ENCODE measurements around the gene MCM3AP. TPM values are rescaled to one million over a fixed set of nuclear protein-coding genes. Genes with fewer than 3 reads are reported as not detected.
A peak's percentile ranks its signal among the peaks of the same experiment; 100 is the strongest.

MCM3AP gene
- total and polyA plus RNA-seq, 9 of the 15 experiments (the other 6 are each of a cell fraction or from before 2014, with no cell fraction given), result 6.5 to 179 (median 69.6) TPM

DNA sequence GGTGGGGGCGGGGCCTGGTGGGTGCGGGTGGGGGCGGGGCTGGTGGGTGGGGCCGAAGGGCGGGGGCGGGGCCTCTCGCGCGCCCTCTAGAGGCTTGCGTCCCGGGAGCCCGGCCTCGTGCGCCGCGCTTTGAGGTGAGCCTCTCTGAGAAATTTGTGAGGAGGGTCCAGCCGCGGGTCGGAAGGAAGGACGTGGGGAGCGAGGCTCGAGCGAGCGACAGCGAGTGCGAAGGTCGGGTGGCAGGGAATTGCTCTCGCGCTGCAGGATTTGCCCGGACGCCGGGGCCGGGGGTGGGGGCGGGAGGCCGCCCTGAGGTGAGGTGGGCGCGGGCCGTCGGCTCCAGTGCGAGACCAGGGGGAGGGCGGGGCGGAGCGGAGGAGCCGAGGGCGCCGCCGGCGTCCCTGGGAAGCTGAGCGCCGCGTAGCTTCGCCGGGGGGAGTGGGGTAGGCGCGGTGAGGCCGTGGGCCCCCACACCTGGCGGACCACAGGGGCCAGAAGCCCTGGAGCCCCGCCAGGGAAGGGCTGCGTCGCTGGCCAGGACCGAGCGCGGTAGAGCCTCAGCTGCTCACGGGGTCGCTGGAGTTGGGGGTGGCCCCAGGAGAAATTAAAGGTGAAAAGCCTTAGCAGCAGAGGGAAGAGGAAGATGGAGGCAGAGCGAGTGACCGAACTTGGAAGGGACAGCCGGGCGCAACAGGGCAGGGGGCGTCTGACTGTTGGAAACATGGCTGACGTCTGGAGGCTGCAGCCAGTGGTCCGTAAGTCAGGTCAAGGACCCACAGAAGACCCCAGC is 56.1 kb downstream of the MCM3AP start (continued):
- peak; percentile 31 to 58 (median 52) for TF ChIP-seq YY1 (IDR thresholded peaks at IDR 0.05; ENCODE audit: borderline replicate concordance in 1 of 3, control insufficient read depth in 1 of 3, extremely low read depth in 1 of 3, insufficient read depth in 3 of 3, insufficient read length in 1 of 3, insufficient replicate concordance in 2 of 3, low read depth in 1 of 3, low read length in 2 of 3)
- TF ChIP-seq HCFC1 (IDR thresholded peaks at IDR 0.05; ENCODE audit: low read depth, low read length), result 0 out of 2 replicates have a peak, but pooled peaks have one; percentile 21
- TF ChIP-seq, protein P1, sequence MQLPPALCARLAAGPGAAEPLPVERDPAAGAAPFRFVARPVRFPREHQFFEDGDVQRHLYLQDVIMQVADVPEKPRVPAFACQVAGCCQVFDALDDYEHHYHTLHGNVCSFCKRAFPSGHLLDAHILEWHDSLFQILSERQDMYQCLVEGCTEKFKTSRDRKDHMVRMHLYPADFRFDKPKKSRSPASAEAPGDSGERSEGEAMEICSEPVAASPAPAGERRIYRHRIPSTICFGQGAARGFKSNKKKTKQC (CRISPR knock-in tag; IDR thresholded peaks at IDR 0.05), result no peak
- TF ChIP-seq ETV6 (IDR thresholded peaks at IDR 0.05; ENCODE audit: borderline replicate concordance in 1 of 2, low read depth in 2 of 2, low read length in 1 of 2), result no peak
- TF ChIP-seq ETV6 (CRISPR knock-in tag; IDR thresholded peaks at IDR 0.05; ENCODE audit: borderline replicate concordance), result peak; percentile 34; the same call in 1 of the 2 replicates
- TF ChIP-seq RBM17 (IDR thresholded peaks at IDR 0.05; ENCODE audit: borderline replicate concordance, low read depth, low read length), result no peak
- TF ChIP-seq RAD51 (IDR thresholded peaks at IDR 0.05; ENCODE audit: borderline replicate concordance, low read depth), result no peak
- TF ChIP-seq PRPF4 (IDR thresholded peaks at IDR 0.05; ENCODE audit: insufficient read depth, low read depth, low read length, poor library complexity, severe bottlenecking), result no peak
- TF ChIP-seq POLR3A (IDR thresholded peaks at IDR 0.05; ENCODE audit: borderline replicate concordance, extremely low read depth, insufficient read depth, insufficient read length), result no peak
- TF ChIP-seq SUPT5H (IDR thresholded peaks at IDR 0.05), result peak; percentile 73
- TF ChIP-seq, protein P2, sequence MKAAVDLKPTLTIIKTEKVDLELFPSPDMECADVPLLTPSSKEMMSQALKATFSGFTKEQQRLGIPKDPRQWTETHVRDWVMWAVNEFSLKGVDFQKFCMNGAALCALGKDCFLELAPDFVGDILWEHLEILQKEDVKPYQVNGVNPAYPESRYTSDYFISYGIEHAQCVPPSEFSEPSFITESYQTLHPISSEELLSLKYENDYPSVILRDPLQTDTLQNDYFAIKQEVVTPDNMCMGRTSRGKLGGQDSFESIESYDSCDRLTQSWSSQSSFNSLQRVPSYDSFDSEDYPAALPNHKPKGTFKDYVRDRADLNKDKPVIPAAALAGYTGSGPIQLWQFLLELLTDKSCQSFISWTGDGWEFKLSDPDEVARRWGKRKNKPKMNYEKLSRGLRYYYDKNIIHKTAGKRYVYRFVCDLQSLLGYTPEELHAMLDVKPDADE (conservative IDR thresholded peaks at IDR 0.05; ENCODE audit: control insufficient read depth, low read depth, low read length), result no peak; the same call in none of the 2 replicates
- TF ChIP-seq, protein P3, sequence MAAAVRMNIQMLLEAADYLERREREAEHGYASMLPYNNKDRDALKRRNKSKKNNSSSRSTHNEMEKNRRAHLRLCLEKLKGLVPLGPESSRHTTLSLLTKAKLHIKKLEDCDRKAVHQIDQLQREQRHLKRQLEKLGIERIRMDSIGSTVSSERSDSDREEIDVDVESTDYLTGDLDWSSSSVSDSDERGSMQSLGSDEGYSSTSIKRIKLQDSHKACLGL (CRISPR knock-in tag; IDR thresholded peaks at IDR 0.05; ENCODE audit: borderline replicate concordance, poor library complexity, severe bottlenecking), result no peak
- TF ChIP-seq STAT5A (IDR thresholded peaks at IDR 0.05; ENCODE audit: borderline replicate concordance, low read length), result no peak
- 0 out of 2 replicates have a peak, but pooled peaks have one; percentile 26 for TF ChIP-seq PML (IDR thresholded peaks at IDR 0.05; ENCODE audit: low read length)
- TF ChIP-seq KAT7 (CRISPR knock-in tag; IDR thresholded peaks at IDR 0.05; ENCODE audit: borderline replicate concordance), result no peak
- no peak for TF ChIP-seq TFAM (CRISPR knock-in tag; conservative IDR thresholded peaks at IDR 0.05)
- TF ChIP-seq POLR2B (IDR thresholded peaks at IDR 0.05; ENCODE audit: low read depth, partially characterized antibody), result peak; percentile 59
- TF ChIP-seq ZNF197 (CRISPR knock-in tag; IDR thresholded peaks at IDR 0.05; ENCODE audit: low read depth), result no peak
- TF ChIP-seq, protein P4, sequence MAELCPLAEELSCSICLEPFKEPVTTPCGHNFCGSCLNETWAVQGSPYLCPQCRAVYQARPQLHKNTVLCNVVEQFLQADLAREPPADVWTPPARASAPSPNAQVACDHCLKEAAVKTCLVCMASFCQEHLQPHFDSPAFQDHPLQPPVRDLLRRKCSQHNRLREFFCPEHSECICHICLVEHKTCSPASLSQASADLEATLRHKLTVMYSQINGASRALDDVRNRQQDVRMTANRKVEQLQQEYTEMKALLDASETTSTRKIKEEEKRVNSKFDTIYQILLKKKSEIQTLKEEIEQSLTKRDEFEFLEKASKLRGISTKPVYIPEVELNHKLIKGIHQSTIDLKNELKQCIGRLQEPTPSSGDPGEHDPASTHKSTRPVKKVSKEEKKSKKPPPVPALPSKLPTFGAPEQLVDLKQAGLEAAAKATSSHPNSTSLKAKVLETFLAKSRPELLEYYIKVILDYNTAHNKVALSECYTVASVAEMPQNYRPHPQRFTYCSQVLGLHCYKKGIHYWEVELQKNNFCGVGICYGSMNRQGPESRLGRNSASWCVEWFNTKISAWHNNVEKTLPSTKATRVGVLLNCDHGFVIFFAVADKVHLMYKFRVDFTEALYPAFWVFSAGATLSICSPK (IDR thresholded peaks at IDR 0.05; ENCODE audit: borderline replicate concordance), result no peak

Data from K562 (cell line).